ENCODE measurements around the gene FAM171A1. TPM values are rescaled to one million over a fixed set of nuclear protein-coding genes. Genes with fewer than 3 reads are reported as not detected.
"Not testable (repeated sequence)": the region's sequence is repeated elsewhere in the genome, so short reads cannot be mapped to it uniquely, and the experiment has no call there.

The FAM171A1 gene
- total and polyA plus RNA-seq, 5 experiments from 2014 or later, result 6.1 to 16.0 (median 12.9) TPM

GRCh38 chr10:15336211-15336610, 34.9 kb downstream of the FAM171A1 start:
- H3K27me3 Mint-ChIP-seq, result peaks cover 0 to 11% (median 6%) of the 10 kb centered on the region in 5 donors
- H3K36me3 Mint-ChIP-seq, result no peaks in the 10 kb centered on the region
- DNase-seq, result no peak
- POLR2A ChIA-PET, result interaction anchor here (0.6 kb wide), 1 partner anchor 13 kb away, joined by 4 read pairs; no protein-coding TSS in a partner anchor
- H3K9me3 Mint-ChIP-seq, result no peaks in the 10 kb centered on the region
- H3K4me3 Mint-ChIP-seq, result no peak overlapping the region
- H3K4me1 Mint-ChIP-seq, result no peaks in the 10 kb centered on the region
- no peak for ATAC-seq
- H3K27ac Mint-ChIP-seq, result no peak overlapping the region

GRCh38 chr10:15335508-15335907, 35.6 kb downstream of the FAM171A1 start:
- H3K4me1 Mint-ChIP-seq, result no peaks in the 10 kb centered on the region
- DNase-seq, result no peak
- no peaks in the 10 kb centered on the region for H3K36me3 Mint-ChIP-seq
- ATAC-seq, result no peak
- H3K27ac Mint-ChIP-seq, result no peak overlapping the region
- no peaks in the 10 kb centered on the region for H3K9me3 Mint-ChIP-seq
- POLR2A ChIA-PET, result interaction anchor here (0.6 kb wide), 1 partner anchor 12 kb away, joined by 4 read pairs; no protein-coding TSS in a partner anchor
- peaks cover 0 to 10% (median 4%) of the 10 kb centered on the region in 5 donors for H3K27me3 Mint-ChIP-seq
- H3K4me3 Mint-ChIP-seq, result no peak overlapping the region

GRCh38 chr10:15334650-15335323, 36.3 kb downstream of the FAM171A1 start:
- H3K9me3 Mint-ChIP-seq, result no peaks in the 10 kb centered on the region
- H3K4me3 Mint-ChIP-seq, result no peak overlapping the region
- H3K36me3 Mint-ChIP-seq, result no peaks in the 10 kb centered on the region
- POLR2A ChIA-PET, result no interaction called here
- H3K4me1 Mint-ChIP-seq, result no peaks in the 10 kb centered on the region
- ATAC-seq, result no peak
- H3K27me3 Mint-ChIP-seq, result peaks cover 0 to 7% (median 2%) of the 10 kb centered on the region in 5 donors
- H3K27ac Mint-ChIP-seq, result no peak overlapping the region
- no peak for DNase-seq

GRCh38 chr10:15333909-15334649, 37.0 kb downstream of the FAM171A1 start:
- Mint-ChIP-seq H3K27me3 (peaks cover 0 to 2% (median 0%) of the 10 kb centered on the region in 5 donors), H3K4me1 (no peaks in the 10 kb centered on the region), H3K36me3 (no peaks in the 10 kb centered on the region), H3K9me3 (no peaks in the 10 kb centered on the region), H3K4me3 (no peak overlapping the region), H3K27ac (no peak overlapping the region)
- ATAC-seq, result no peak
- POLR2A ChIA-PET, result no interaction called here
- DNase-seq, result no peak

- DNase-seq, H3K27ac Mint-ChIP-seq, H3K4me1 Mint-ChIP-seq, POLR2A ChIA-PET, H3K9me3 Mint-ChIP-seq, H3K4me3 Mint-ChIP-seq, H3K36me3 Mint-ChIP-seq, H3K27me3 Mint-ChIP-seq, ATAC-seq: not testable (repeated sequence)
These were observed 37.9 kb downstream of the FAM171A1 start for GRCh38 chr10:15333181-15333580.

GRCh38 chr10:15331461-15331860, 39.6 kb downstream of the FAM171A1 start:
- H3K9me3 Mint-ChIP-seq, result no peaks in the 10 kb centered on the region
- ATAC-seq (no peak), DNase-seq (no peak)
- H3K27ac Mint-ChIP-seq, result no peak overlapping the region
- POLR2A ChIA-PET, result no interaction called here
- no peaks in the 10 kb centered on the region for H3K36me3 Mint-ChIP-seq
- H3K4me3 Mint-ChIP-seq, result no peak overlapping the region
- no peaks in the 10 kb centered on the region for H3K27me3 Mint-ChIP-seq
- no peaks in the 10 kb centered on the region for H3K4me1 Mint-ChIP-seq

- peaks cover 0 to 5% (median 0%) of the 10 kb centered on the region in 4 donors for H3K4me1 Mint-ChIP-seq
- no peaks in the 10 kb centered on the region for H3K36me3 Mint-ChIP-seq
- DNase-seq, result no peak
- H3K27ac Mint-ChIP-seq, result no peak overlapping the region
- POLR2A ChIA-PET, result no interaction called here
- H3K4me3 Mint-ChIP-seq, result no peak overlapping the region
- no peak for ATAC-seq
- no peaks in the 10 kb centered on the region for H3K27me3 Mint-ChIP-seq
- H3K9me3 Mint-ChIP-seq, result peaks cover 0 to 4% (median 0%) of the 10 kb centered on the region in 9 donors
These were observed 41.7 kb downstream of the FAM171A1 start for GRCh38 chr10:15329437-15329836.

- no peak overlapping the region for H3K27ac Mint-ChIP-seq
- peaks cover 0 to 4% (median 0%) of the 10 kb centered on the region in 9 donors for H3K9me3 Mint-ChIP-seq
- ATAC-seq (no peak), DNase-seq (no peak)
- POLR2A ChIA-PET, result no interaction called here
- peaks cover 0 to 3% (median 0%) of the 10 kb centered on the region in 5 donors for H3K27me3 Mint-ChIP-seq
- peaks cover 0 to 5% (median 0%) of the 10 kb centered on the region in 4 donors for H3K4me1 Mint-ChIP-seq
- H3K4me3 Mint-ChIP-seq, result no peak overlapping the region
- H3K36me3 Mint-ChIP-seq, result no peaks in the 10 kb centered on the region
These were observed 45.2 kb downstream of the FAM171A1 start for GRCh38 chr10:15325944-15326284.

GRCh38 chr10:15325243-15325943, 45.7 kb downstream of the FAM171A1 start:
- Mint-ChIP-seq H3K4me3 (no peak overlapping the region), H3K27me3 (peaks cover 0 to 3% (median 0%) of the 10 kb centered on the region in 5 donors), H3K4me1 (peaks cover 0 to 5% (median 0%) of the 10 kb centered on the region in 4 donors), H3K9me3 (peaks cover 0 to 4% (median 0%) of the 10 kb centered on the region in 9 donors), H3K36me3 (no peaks in the 10 kb centered on the region), H3K27ac (no peak overlapping the region)
- ATAC-seq, result no peak
- no peak for DNase-seq
- POLR2A ChIA-PET, result no interaction called here

- no peak overlapping the region for H3K4me3 Mint-ChIP-seq
- peaks cover 0 to 5% (median 0%) of the 10 kb centered on the region in 4 donors for H3K4me1 Mint-ChIP-seq
- H3K9me3 Mint-ChIP-seq, result peaks cover 0 to 4% (median 0%) of the 10 kb centered on the region in 9 donors
- no peaks in the 10 kb centered on the region for H3K36me3 Mint-ChIP-seq
- no peak for ATAC-seq
- H3K27ac Mint-ChIP-seq, result no peak overlapping the region
- POLR2A ChIA-PET, result no interaction called here
- DNase-seq, result no peak
- peaks cover 0 to 5% (median 0%) of the 10 kb centered on the region in 5 donors for H3K27me3 Mint-ChIP-seq
These were observed 46.5 kb downstream of the FAM171A1 start for GRCh38 chr10:15324611-15325010.

GRCh38 chr10:15324113-15324512, 47.0 kb downstream of the FAM171A1 start:
- DNase-seq, result no peak
- peaks cover 0 to 4% (median 0%) of the 10 kb centered on the region in 9 donors for H3K9me3 Mint-ChIP-seq
- H3K27me3 Mint-ChIP-seq, result peaks cover 0 to 5% (median 0%) of the 10 kb centered on the region in 5 donors
- no peak for ATAC-seq
- POLR2A ChIA-PET, result no interaction called here
- no peak overlapping the region for H3K27ac Mint-ChIP-seq
- H3K4me1 Mint-ChIP-seq, result peaks cover 0 to 5% (median 0%) of the 10 kb centered on the region in 4 donors
- H3K36me3 Mint-ChIP-seq, result no peaks in the 10 kb centered on the region
- H3K4me3 Mint-ChIP-seq, result no peak overlapping the region

- no peak overlapping the region for H3K4me3 Mint-ChIP-seq
- H3K36me3 Mint-ChIP-seq, result no peaks in the 10 kb centered on the region
- H3K27ac Mint-ChIP-seq, result no peak overlapping the region
- ATAC-seq, result no peak
- DNase-seq, result no peak
- POLR2A ChIA-PET, result no interaction called here
- H3K9me3 Mint-ChIP-seq, result peaks cover 0 to 4% (median 0%) of the 10 kb centered on the region in 9 donors
- H3K4me1 Mint-ChIP-seq, result peaks cover 0 to 5% (median 0%) of the 10 kb centered on the region in 4 donors
- H3K27me3 Mint-ChIP-seq, result peaks cover 0 to 5% (median 1%) of the 10 kb centered on the region in 5 donors
These were observed 48.7 kb downstream of the FAM171A1 start for GRCh38 chr10:15322356-15322755.

All from naive thymus-derived CD8-positive, alpha-beta T cell (primary cell).